KBM-7 (cell line): ENCODE results near the gene ALDH1L1.
"Not testable (repeated sequence)": the region's sequence is repeated elsewhere in the genome, so short reads cannot be mapped to it uniquely, and the experiment has no call there.

Experiments
- DNase-seq: peaks from one replicate; pipeline ENCODE4 v3.0.0-alpha.2; 2015
- in situ Hi-C: fragments of 300-500 bp; cut with MboI; formaldehyde crosslinking; loops from 2 replicates; pipeline ENCODE4 v1.14.3; 2020; ENCODE audit warnings: low sequenced_read_pairs, low pct_unique_long_range_greater_than_20kb, mixed read lengths

The ALDH1L1 gene

DNA sequence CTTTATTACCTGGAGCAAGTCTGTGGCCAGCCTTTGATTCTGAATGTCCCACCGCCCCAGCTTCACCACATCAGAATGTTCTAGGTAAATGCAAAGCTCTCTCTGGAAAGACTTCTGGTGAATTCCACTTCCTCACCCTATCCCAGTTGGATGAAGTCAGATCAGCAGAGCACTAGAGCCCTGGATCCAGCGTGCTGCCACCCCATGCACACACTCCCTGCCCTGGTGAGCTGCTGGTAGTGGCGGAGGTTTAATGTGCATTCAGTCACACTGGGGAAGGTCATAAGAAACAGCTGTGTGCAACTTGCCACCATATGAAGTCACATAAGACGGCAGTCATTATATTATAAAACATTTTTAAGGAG lies 80.1 kb downstream of the ALDH1L1 start:
- in situ Hi-C loops: no loop called here
- DNase-seq: no peak

GRCh38 chr3:126098391-126098858 lies 82.0 kb downstream of the ALDH1L1 start:
- DNase-seq: no peak
- in situ Hi-C loops: no loop called here

DNA sequence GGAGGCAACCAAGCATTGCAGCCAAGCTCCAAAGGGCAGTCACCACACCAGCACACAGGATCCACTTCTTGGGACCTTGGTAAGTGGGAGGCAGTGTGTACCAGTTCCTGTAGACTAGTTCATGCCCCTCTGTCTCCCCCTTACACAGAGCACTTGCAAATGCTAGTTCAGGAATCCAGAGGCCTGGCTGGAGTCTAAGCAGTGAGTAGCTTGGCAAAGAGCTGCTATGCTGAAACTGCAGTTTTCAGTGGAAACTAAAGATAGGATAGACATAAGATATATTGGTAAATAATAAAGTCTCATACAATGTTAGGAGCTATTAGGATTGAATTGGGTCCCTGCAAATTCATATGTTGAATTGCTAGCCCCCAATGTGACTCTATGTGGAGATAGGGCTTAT lies 82.6 kb downstream of the ALDH1L1 start:
- in situ Hi-C loops: no loop called here

GRCh38 chr3:126096274-126096673 lies 84.1 kb downstream of the ALDH1L1 start:
- in situ Hi-C loops, DNase-seq: not testable (repeated sequence)

More for the DNA sequence above, 82.6 kb downstream of the ALDH1L1 start:
- DNase-seq: no peak

DNA sequence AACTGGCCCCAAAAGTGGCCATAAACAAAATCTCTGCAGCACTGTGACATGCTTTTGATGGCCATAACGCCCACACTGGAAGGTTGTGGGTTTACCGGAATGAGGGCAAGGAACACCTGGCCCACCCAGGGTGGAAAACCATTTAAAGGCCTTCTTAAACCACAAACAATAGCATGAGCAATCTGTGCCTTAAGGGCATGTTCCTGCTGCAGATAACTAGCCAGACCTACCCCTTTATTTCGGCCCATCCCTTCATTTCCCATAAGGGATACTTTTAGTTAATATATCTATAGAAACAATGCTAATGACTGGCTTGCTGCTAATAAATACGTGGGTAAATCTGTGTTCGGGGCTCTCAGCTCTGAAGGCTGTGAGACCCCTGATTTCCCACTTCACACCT lies 88.3 kb downstream of the ALDH1L1 start:
- in situ Hi-C loops, DNase-seq: not testable (repeated sequence)

- no peak for DNase-seq
- in situ Hi-C loops: no loop called here
Observed at GRCh38 chr3:126087552-126088175, 92.7 kb downstream of the ALDH1L1 start.

GRCh38 chr3:126085841-126086240 lies 94.5 kb downstream of the ALDH1L1 start:
- no peak for DNase-seq
- in situ Hi-C loops: no loop called here

- in situ Hi-C loops: no loop called here
- DNase-seq: no peak
Observed at GRCh38 chr3:126085276-126085675, 95.1 kb downstream of the ALDH1L1 start.

GRCh38 chr3:126084768-126085180 lies 95.6 kb downstream of the ALDH1L1 start:
- in situ Hi-C loops: no loop called here
- DNase-seq: peak; percentile 39

DNA sequence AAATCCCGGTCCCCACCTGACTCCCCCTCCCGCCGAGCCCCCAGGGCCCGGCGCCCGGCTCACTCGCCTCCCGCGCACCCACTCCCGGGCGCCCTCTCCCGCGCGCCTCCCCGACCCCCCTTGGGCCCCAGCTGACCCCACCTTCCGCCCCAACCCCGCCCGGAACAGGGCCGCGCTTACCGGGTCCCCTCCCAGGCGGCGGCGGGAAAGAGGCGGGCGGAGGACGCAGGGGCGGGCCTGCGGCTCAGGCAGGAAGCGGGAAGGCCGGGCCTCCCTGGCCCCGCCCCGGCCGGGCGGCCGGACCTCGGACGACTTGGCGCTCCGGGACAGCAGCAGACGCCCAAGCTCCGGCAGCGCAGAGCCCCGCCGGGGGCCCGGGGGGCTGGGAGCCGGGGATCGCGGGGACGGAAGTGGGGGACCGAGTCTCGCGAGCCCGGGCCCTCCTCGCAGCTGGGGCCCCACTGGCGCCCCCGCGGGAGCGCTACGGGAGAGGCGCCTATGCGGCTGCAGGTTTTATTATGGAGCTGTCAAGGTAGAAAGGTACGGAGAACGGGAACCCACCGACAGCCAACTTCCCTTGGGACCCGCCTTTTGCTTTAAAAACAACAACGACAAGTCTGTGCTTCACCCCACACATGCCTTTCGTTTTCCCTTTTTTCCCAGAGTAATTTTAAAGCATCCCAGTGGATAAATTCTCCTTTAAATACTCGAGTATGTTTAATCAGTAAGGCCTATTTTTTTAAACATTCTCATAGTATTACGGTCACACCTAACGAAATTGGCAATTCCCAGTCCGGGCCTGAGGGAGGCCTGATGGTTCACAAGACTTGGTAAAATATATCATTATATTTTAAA lies 96.2 kb downstream of the ALDH1L1 start, which contains the start of gene SLC41A3:
TSS of gene SLC41A3 (minus strand) at position 212 of the 855 bp plus-strand sequence. CDS start 15,905 bp downstream, outside the sequence.
- in situ Hi-C loops: no loop called here
- DNase-seq: peak; percentile 85

DNA sequence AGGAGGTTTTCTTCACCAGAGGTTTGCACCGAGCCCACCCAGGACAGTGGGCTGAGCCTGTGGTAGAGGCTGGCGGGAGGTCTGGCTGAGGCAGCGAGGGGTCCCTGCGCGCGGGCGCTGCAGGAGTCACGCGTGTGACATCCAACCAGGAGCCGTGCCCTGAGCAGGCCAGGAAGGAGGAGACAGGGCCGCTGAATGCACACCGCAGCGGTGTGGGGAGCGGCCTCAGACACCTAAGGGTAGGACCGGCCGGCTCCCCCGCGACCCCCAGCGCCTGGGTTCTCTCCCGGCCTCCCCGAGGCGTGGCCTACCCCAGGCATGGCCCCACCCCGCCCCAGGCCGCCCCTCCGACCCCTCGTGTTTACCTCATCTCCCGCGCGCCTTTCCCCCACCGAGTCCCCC lies 96.9 kb downstream of the ALDH1L1 start:
- in situ Hi-C loops: no loop called here
- peak; percentile 55 for DNase-seq

DNA sequence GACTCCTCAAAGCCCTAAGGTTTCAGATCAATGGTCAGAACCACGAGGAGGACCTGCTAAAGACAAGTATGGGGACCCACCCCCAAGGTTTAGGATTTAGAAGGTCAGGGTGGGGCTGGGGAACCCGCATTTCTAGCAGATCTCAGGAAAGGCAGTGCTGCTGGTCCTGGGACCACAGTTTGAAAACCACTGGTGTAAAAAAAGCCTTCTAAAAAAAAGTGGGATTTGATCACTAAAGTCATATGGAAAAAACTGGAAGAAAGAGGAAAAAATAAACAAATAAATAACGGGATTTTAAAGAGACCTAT lies 97.3 kb downstream of the ALDH1L1 start:
- no peak for DNase-seq

DNA sequence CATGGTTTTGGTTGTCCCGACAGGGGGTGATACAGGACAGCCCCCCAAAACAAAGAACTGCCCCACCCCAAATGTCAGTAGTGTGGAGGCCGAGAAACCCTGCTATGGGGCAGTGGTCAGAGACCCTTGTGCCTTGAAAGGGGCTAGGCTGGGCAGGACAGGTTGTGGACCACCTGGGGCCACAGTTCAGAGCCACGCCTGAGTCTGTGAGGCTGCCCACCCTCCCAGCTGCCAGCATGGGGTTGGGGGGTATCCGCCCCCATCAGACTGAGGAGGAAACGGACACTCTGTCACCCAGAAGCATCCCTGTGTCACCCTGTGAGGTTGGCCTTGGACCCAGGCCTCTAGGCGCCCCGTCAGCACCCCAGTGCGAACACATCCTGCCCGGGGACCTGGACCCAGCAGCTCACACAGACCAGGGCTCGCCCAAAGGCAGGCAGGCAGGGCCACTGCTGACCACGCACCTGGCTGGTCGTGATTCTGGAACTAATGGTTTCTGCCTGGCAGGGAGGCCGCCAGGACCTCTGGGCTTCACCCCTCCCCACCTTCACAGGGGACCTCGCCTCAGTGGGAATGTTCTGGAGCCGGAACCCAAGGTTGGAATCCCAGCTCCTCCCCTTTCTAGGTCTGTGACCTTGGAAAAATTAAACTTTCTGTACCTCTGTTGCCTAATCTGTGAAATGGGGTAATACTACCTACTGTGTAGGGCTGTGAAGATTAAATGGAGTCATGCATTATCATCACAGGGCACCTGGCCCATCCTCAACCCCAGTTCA lies 97.8 kb downstream of the ALDH1L1 start:
- in situ Hi-C loops: no loop called here
- no peak for DNase-seq

More for the DNA sequence above, 97.3 kb downstream of the ALDH1L1 start:
- in situ Hi-C loops: no loop called here

- peak; percentile 18 for DNase-seq
- in situ Hi-C loops: no loop called here
Observed at GRCh38 chr3:126081618-126082361, 98.6 kb downstream of the ALDH1L1 start.

- no peak for DNase-seq
- in situ Hi-C loops: no loop called here
Observed at GRCh38 chr3:126080970-126081369, 99.4 kb downstream of the ALDH1L1 start.

DNA sequence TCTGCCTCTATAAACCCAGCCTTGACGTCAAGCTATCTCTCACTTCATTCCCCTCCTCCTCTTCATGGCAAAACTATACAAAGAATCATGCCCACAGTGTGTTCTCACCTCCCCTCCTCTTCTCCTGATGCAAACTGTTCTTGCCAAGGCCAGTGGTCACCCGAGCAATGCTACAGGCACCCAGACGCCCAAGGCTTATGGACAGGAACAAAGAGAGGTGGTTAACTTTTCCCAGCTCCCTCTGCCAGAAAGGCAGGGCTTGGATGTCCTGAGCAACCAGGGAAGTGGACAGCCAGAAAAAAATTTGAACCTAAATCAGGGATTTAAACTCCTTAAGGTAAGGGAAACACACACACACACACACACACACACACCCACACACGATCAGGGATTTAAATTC lies 101.5 kb downstream of the ALDH1L1 start:
- in situ Hi-C loops: no loop called here

DNA sequence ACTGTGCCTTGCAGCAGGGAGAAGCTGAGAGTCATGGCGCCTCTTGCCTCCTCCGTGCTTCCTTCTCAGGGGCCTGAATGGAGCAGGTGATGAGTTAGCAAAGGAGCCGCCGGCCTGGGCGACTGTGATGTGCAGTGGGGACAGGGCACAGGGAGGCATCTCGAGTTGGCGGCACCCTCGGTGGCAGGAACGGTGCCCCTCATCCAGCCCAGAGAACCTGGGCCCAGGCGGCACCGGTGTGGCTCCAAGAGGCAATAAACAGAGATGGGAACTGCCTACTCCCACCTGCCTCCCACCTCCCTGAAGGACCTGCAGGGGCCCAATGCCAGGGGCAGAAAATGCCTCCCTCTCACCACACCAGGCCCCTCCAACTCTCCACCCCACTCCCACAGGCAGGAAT lies 102.6 kb downstream of the ALDH1L1 start:
- in situ Hi-C loops: no loop called here
- DNase-seq: no peak

More for the DNA sequence above, 101.5 kb downstream of the ALDH1L1 start:
- no peak for DNase-seq

DNA sequence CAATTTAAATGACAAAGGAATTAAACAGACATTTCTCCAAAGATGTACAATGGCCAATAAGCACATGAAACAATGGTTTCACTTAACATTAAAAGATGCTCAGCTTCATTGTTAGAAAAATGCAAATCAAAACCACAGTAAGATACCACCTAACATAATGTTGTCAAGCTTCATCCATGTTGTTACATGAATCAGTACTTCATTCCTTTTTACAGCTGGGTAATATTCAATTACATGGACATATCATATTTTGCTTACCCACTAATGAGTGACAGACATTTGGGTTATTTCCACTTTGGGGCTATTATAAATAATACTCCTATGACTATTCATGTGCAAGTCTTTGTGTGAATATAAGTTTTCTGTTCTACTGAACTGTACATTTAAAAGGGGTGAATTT lies 104.2 kb downstream of the ALDH1L1 start:
- in situ Hi-C loops: no loop called here
- no peak for DNase-seq

- in situ Hi-C loops: no loop called here
- DNase-seq: no peak
Observed at GRCh38 chr3:126070146-126070545, 110.2 kb downstream of the ALDH1L1 start.
